ENCODE data around the gene CDCA3.

DNA sequence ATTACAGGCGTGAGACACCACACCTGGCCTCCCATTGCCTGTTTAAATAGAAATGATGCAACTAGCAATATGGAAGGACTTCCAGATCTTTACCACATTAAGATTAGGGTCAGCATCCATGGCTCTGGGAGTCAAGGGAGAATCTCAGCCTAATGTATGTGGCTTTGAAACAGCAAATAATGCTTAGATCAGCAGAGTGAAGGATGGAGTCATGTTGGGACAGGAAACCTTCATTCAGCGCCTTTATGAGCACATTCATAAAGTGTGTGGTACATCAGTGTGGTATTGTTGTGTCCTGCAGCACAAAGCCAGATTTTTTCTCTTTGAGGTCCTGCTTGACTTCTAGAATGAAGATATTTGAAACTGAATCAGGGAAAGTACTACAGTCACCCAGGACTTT is 37.3 kb upstream of the CDCA3 start:
- no peak for TF ChIP-seq POLR2A (IDR thresholded peaks at IDR 0.05)
- TF ChIP-seq, protein P1, sequence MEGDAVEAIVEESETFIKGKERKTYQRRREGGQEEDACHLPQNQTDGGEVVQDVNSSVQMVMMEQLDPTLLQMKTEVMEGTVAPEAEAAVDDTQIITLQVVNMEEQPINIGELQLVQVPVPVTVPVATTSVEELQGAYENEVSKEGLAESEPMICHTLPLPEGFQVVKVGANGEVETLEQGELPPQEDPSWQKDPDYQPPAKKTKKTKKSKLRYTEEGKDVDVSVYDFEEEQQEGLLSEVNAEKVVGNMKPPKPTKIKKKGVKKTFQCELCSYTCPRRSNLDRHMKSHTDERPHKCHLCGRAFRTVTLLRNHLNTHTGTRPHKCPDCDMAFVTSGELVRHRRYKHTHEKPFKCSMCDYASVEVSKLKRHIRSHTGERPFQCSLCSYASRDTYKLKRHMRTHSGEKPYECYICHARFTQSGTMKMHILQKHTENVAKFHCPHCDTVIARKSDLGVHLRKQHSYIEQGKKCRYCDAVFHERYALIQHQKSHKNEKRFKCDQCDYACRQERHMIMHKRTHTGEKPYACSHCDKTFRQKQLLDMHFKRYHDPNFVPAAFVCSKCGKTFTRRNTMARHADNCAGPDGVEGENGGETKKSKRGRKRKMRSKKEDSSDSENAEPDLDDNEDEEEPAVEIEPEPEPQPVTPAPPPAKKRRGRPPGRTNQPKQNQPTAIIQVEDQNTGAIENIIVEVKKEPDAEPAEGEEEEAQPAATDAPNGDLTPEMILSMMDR (IDR thresholded peaks at IDR 0.05) = no peak
